ENCODE results near the gene L2HGDH.
"Not testable (repeated sequence)": the region's sequence is repeated elsewhere in the genome, so short reads cannot be mapped to it uniquely, and the experiment has no call there.

L2HGDH gene

DNA sequence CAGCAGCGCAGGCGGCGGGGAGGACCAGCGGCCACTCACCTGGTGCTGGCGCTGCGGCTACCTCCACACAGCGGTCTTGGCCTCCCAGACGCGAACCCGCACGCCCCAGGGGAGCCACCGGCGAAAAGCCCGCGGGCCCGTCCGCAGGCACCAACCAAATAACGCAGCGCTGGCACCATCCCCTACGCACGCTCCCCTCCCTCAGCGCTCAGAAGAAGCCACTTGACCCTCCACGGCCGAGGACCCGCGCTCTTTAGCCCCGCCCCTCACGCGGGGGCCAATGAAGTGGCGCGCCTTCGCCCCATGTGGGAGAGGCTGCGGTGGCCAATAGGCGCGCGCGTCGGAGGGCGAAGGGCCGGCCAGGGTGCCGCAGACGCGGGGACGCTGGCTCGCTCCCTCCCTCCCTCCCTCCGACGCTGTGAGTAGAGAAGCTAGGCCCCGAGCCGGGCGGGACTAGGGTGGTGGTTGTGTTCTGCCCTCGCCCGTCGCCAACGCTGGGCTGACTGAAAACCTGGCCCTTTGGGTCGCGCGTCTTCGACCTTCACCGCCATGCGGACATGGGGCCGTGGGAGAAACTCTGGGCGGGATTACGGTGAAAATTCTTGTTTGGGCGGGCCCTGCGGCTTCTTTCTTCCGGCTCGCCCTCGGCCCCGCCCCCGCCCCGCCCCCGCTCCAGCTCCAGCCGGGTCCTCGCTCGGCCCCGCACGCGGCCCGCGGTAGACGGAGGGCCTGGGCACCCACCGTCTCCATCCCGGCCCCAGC lies at the start of gene L2HGDH, which contains the start of gene DMAC2L:
L2HGDH (minus strand) TSS at position 258 of the 762 bp plus-strand sequence; CDS start at position 179, 79 bp downstream.
DMAC2L (plus strand) TSS at position 353 of the 762 bp plus-strand sequence. CDS start 9,164 bp downstream, outside the sequence.
- peak; percentile 68 for DNase-seq (ENCODE audit: low read depth)

DNA sequence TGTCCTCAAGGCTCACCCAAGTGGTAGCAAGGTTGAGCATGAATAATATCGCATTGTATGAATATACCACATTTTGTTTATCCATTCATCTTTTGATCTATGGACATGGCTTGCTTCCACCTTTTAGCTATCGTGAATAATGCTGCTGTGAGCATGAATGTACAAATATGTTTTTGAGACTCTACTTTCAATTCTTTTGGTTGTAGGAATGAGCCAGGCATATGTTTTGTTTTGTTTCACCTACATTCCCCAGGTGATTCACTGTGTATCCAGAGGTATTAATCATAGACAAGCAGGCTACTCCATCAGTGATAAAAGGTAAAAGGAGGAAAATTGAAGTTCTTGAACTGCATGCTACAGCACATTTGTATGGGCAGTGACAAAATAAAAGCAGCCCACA lies 48.8 kb upstream of the L2HGDH start:
- DNase-seq (ENCODE audit: low read depth) = no peak

DNA sequence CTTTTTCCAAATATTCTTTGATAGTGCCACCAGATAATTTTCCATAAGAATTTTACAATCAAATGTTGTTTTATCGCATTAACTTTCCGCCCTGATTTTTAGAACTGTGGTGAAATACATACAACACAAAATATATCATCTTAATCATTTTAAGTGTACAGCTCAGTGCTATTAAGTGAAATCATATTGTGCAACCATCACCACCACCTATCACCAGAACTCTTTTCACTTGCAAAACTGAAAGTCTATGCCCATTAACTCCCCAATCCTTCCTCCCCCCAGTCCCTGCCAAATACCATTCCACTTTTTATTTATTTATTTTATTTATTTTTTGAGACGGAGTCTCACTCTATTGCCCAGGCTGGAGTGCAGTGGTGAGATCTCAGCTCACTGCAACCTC lies 48.1 kb upstream of the L2HGDH start:
- no peak for DNase-seq (ENCODE audit: low read depth)

GRCh38 chr14:50359631-50360030 lies 47.6 kb upstream of the L2HGDH start:
- DNase-seq (ENCODE audit: low read depth) = no peak

GRCh38 chr14:50357753-50358395 lies 45.8 kb upstream of the L2HGDH start:
- no peak for DNase-seq (ENCODE audit: low read depth)

DNA sequence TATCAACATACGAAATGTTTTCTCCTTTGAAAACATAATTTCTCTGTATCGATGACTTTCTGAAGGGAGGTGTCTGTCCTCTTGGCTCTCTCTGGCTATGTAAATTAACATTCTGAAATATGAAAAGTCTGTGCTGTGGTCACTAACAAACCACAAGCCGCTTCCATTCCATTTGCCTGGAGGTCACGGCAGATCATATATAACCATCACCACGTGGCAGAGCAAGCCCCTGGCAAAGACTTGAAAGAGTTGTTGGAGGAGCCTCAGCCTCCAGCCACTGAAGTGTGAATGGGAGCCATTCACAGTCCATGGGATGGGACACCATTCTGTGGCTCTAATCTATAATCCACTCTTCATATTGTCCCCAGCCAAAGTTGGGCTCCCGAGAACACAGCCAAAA lies 45.1 kb upstream of the L2HGDH start:
- no peak for DNase-seq (ENCODE audit: low read depth)

- DNase-seq (ENCODE audit: low read depth) = not testable (repeated sequence)
These were observed 44.3 kb upstream of the L2HGDH start for GRCh38 chr14:50356283-50356682.

GRCh38 chr14:50355692-50356091 lies 43.7 kb upstream of the L2HGDH start:
- no peak for DNase-seq (ENCODE audit: low read depth)

- no peak for DNase-seq (ENCODE audit: low read depth)
These were observed 42.5 kb upstream of the L2HGDH start for GRCh38 chr14:50354527-50354926.

DNA sequence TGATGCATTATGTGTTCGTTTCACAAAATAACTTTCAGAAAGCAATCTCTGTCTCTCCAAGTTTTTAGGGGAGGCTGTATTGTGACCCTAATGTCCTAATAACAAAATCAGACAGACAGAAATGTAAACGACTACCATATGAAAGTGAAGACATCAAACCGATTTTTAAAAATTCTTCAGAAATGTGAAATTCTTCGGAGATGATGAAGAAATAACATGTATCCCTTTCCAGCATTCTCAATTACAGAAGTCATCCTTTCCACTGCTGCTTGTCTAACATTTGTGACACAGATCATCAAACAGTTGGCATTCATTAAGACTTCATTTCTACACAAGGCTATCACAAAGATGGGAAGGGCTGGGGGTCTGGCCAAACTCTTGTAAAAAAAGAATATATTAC lies 41.1 kb upstream of the L2HGDH start:
- no peak for DNase-seq (ENCODE audit: low read depth)

DNA sequence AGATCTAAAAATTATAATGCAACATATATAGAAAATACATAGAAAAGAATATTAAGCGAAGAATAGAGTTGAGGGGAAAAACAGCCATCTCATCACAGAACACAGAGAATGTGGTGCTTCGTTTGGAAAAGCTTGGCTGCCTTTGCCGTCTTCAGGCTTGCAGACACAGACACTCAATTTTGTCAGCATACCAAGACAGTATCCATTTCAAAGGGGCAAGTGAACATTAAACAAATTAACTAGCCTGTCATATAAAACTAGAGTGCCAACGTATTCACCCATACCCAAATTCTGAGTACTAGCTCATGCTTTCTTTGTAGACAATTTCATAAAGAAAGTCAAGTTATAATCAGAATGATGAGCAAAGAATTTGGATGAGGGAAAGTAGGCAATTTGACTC lies 40.6 kb upstream of the L2HGDH start:
- DNase-seq (ENCODE audit: low read depth) = no peak

- no peak for DNase-seq (ENCODE audit: low read depth)
These were observed 38.9 kb upstream of the L2HGDH start for GRCh38 chr14:50350975-50351374.

- no peak for DNase-seq (ENCODE audit: low read depth)
These were observed 36.9 kb upstream of the L2HGDH start for GRCh38 chr14:50348933-50349332.

- DNase-seq (ENCODE audit: low read depth) = no peak
These were observed 35.5 kb upstream of the L2HGDH start for GRCh38 chr14:50347521-50347920.

DNA sequence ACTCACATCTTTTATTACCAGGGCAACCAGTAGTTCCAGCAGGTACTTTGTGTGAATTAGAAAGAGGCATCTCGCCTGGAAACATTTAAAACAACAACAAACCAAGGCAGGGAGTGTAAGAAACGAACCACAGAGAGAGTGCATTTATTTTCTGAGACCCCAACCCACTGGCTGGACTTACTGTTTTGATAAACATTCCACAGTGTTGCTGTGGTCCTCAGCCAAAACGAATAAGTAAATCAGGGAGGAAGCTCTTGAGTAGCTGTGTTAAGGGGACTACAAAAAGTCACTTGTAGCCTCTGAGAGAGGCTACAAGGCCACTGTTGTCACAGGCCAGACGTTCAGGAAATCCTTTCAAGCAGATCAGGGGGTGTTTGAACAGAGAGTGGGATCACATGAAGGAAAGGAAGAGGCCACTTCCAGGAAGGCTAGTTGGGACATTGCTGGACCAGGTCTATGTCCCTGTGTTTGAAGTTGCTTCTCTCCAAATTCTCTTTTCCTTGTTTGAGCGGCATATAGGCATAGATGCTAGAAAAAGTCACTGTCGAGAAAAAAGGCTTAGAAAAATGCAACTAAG lies 33.9 kb upstream of the L2HGDH start:
- DNase-seq (ENCODE audit: low read depth) = no peak

- DNase-seq (ENCODE audit: low read depth) = no peak
These were observed 33.0 kb upstream of the L2HGDH start for GRCh38 chr14:50344876-50345563.

DNA sequence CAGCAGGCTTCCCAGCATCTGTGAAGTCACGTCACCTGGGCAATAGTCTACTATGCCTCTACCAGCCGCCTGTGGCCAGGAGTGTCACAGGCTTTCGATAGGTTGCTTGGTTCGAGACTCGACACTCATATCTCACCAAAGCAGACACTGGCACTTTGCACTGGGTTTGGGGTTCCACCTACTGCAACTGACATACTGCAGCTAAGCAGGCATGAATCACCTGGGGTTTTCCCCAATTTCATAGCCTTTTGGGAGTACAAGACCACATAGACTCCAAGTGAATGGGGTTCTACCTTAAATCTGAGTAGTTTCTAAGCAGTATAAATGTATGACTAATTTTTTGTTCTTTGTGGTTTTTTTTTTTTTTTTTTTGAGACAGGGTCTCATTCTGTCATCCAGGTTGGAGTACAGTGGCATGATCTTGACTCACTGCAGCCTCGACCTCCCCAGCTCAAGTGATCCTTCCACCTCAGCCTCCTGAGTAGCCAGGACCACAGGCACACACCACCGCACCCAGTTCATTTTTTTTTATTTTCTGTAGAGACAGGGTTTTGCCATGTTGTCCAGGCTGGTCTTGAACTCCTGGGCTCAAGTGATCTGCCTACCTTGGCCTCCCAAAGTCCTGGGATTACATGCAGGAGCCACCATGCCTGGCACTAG lies 32.2 kb upstream of the L2HGDH start:
- DNase-seq (ENCODE audit: low read depth) = no peak

- no peak for DNase-seq (ENCODE audit: low read depth)
These were observed 31.4 kb upstream of the L2HGDH start for GRCh38 chr14:50343434-50343833.

DNA sequence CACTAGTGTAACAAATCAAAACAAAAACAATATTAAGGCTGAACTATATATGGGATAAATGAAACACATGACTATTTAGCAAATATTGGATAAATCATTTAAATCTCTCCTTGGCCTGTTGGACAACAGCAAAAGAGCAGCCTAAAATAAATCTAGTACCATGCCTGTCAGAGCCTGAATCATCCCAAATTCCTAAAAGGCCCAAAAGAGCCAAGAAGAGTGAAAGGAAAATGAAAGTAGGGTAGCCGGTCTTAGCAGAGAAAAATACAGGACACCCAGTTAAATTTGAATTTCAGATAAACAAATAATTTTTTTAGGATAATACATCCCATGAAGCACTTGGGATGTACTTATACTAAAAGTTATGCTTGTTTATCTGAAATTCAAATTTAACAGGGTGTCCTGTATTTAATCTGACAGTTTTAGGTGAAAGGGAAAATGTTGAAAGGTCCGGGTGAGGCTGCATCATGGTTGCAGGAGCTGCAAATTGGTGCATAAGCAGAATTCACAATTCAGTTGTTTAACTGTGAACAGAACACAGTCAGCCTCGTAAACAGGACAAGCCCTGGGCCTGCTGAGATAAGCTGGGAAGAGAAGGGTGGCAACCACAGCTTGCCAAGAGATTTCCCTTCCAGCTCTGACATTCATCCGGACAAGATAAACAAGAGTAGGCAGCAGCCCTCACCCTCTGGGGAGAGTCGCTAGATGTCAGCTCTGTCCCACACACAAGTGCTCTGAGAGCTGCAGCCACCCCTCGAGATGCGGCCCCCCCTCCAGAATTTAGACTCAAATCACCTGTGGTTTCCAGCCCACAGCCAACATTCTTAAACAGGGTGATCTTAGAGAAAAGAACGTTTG lies 30.4 kb upstream of the L2HGDH start:
- DNase-seq (ENCODE audit: low read depth) = no peak

GRCh38 chr14:50340963-50341362 lies 28.9 kb upstream of the L2HGDH start:
- DNase-seq (ENCODE audit: low read depth) = no peak

DNA sequence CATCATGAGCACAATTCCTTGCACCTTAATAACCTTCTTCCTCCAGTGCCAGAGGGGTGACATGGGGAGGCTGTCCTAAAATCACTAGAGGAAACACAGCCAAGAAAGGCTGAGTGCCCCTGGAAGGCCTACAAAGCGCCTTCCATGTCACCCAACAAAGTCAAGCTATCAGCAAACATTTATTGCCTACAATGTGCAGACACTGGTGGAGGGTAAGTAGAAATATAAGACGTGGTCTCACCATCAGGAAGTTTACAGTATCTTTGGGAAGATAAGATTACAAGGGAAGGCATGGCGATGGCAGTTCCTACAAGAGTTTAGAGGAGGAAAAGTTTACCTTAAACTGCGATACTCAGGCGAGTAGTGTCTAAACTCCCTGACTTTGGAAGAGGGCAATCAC lies 28.0 kb upstream of the L2HGDH start:
- no peak for DNase-seq (ENCODE audit: low read depth)

Measured in stimulated activated CD8-positive, alpha-beta memory T cell treated with anti-CD3 and anti-CD28 coated beads, Interleukin-15, amount 100 ng/mL, for 1 hour (primary cell).